SK-N-SH (cell line): ENCODE measurements around the gene TRIL. TPM values are rescaled to one million over a fixed set of nuclear protein-coding genes. Genes with fewer than 3 reads are reported as not detected.

ENCODE experiments used
- CTCF ChIA-PET: fragments of 300-600, 350-600 bp; formaldehyde crosslinking; extraction: SDS; loops from one replicate; lab custom pipeline; 2021; lab: Yijun Ruan, JAX
- POLR2A ChIA-PET: fragments of 350-600 bp; sonication (Branson Sonifier 250); formaldehyde crosslinking; extraction: SDS; loops from one replicate; lab custom pipeline; 2020; ENCODE audit warnings: antibody characterized with exemption, inconsistent platforms; lab: Yijun Ruan, JAX
- DNase-seq: peaks from one replicate; pipeline ENCODE4 v3.0.0; 2012
- H2AFZ ChIP-seq: fragments of 200-600 bp; sonication (generic); 2 replicates; pipeline ENCODE4 v1.8.1; 2016; ENCODE audit warnings: antibody characterized with exemption, mild to moderate bottlenecking, low read depth
- H3F3A ChIP-seq: fragments of 200-600 bp; sonication (generic); replicated peaks from 2 replicates; pipeline ENCODE3; 2016; ENCODE audit warnings: antibody characterized with exemption, mild to moderate bottlenecking; ENCODE audit not compliant: insufficient read depth
- H3K27ac ChIP-seq, 2 experiments: fragments of 200-500 bp in 1 of 2; fragments of 200-600 bp in 1 of 2; sonication (Bioruptor generic) in 1 of 2; sonication (generic), shearing (Covaris generic) in 1 of 2; 2 replicates each; pipeline versions ENCODE4 v1.5.1 to v1.6.1; 2014 to 2016; ENCODE audit warnings: low read depth in 2 of 2, inconsistent platforms in 1 of 2, low read length in 1 of 2, mild to moderate bottlenecking in 1 of 2, mixed read lengths in 1 of 2
- H3K27me3 ChIP-seq: fragments of 200-600 bp; sonication (generic), shearing (Covaris generic); 2 replicates; pipeline ENCODE4 v1.6.1; 2016; ENCODE audit warnings: mixed run types; ENCODE audit not compliant: insufficient read depth
- H3K36me3 ChIP-seq, 2 experiments: fragments of 200-500 bp in 1 of 2; fragments of 200-600 bp in 1 of 2; sonication (Bioruptor generic) in 1 of 2; sonication (generic) in 1 of 2; replicated peaks in 1 of 2; 2 replicates each; pipeline versions ENCODE3 to v1.5.1; 2014 to 2016; ENCODE audit warnings: low read length in 1 of 2, mild to moderate bottlenecking in 1 of 2; ENCODE audit not compliant: insufficient read depth in 2 of 2, control insufficient read depth in 1 of 2
- H3K4me1 ChIP-seq, 2 experiments: fragments of 200-500 bp in 1 of 2; fragments of 200-600 bp in 1 of 2; sonication (Bioruptor generic) in 1 of 2; sonication (generic), shearing (Covaris generic) in 1 of 2; 2 replicates each; pipeline versions ENCODE4 v1.5.1 to v1.6.1; 2014 to 2016; ENCODE audit warnings: low read depth in 1 of 2, low read length in 1 of 2, mixed run types in 1 of 2; ENCODE audit not compliant: insufficient read depth in 2 of 2, control insufficient read depth in 1 of 2
- H3K4me2 ChIP-seq: fragments of 200-600 bp; sonication (generic), shearing (Covaris generic); 2 replicates; pipeline ENCODE4 v1.6.1; 2017; ENCODE audit warnings: mixed run types
- H3K4me3 ChIP-seq, 2 experiments: fragments of 200-500 bp in 1 of 2; fragments of 200-600 bp in 1 of 2; sonication (Bioruptor generic) in 1 of 2; sonication (generic), shearing (Covaris generic) in 1 of 2; 2 replicates each; pipeline versions ENCODE4 v1.5.1 to v1.8.1; 2014 to 2016; ENCODE audit warnings: low read depth in 2 of 2, inconsistent platforms in 1 of 2, low read length in 1 of 2, mild to moderate bottlenecking in 1 of 2, mixed read lengths in 1 of 2, moderate library complexity in 1 of 2
- H3K79me2 ChIP-seq: fragments of 200-600 bp; sonication (generic); 2 replicates; pipeline ENCODE4 v1.8.1; 2017; ENCODE audit warnings: mild to moderate bottlenecking; ENCODE audit not compliant: insufficient read depth
- H3K9ac ChIP-seq: fragments of 200-600 bp; sonication (generic); 2 replicates; pipeline ENCODE4 v1.6.1; 2017; ENCODE audit warnings: mixed run types
- H3K9me2 ChIP-seq: fragments of 200-600 bp; sonication (generic); 2 replicates; pipeline ENCODE4 v1.6.1; 2017; ENCODE audit warnings: mixed run types
- H3K9me3 ChIP-seq: fragments of 200-600 bp; sonication (generic); 2 replicates; pipeline ENCODE4 v1.6.1; 2017; ENCODE audit warnings: mixed run types, mild to moderate bottlenecking, moderate library complexity
- H4K20me1 ChIP-seq: fragments of 200-600 bp; sonication (generic); 2 replicates; pipeline ENCODE4 v1.6.1; 2017; ENCODE audit warnings: mild to moderate bottlenecking, mixed run types; ENCODE audit not compliant: insufficient read depth
- CHD2 ChIP-seq: fragments of 150-350 bp; IDR thresholded peaks from 2 replicates; pipeline ENCODE4 v1.6.1; 2018; ENCODE audit warnings: low read length; ENCODE audit not compliant: partially characterized antibody
- CTCF ChIP-seq: fragments of 200-600 bp; sonication (generic); IDR thresholded peaks from 2 replicates; pipeline ENCODE4 v1.6.1; 2017; ENCODE audit warnings: antibody characterized with exemption, mild to moderate bottlenecking, moderate library complexity
- EP300 ChIP-seq, 2 experiments: IDR thresholded peaks; 2 replicates each; pipeline versions ENCODE4 v1.4.0 to v1.6.1; 2012; ENCODE audit warnings: borderline replicate concordance in 1 of 2, low read depth in 1 of 2, low read length in 1 of 2
- EZH2phosphoT487 ChIP-seq: fragments of 200-600 bp; sonication (generic); IDR thresholded peaks from 2 replicates; pipeline ENCODE4 v1.6.1; 2017; ENCODE audit warnings: low read depth, mixed run types, mild to moderate bottlenecking, antibody characterized with exemption, moderate library complexity, borderline replicate concordance
- FOSL2 ChIP-seq: IDR thresholded peaks from 2 replicates; pipeline ENCODE4 v1.4.0; 2012; ENCODE audit warnings: low read depth, mild to moderate bottlenecking, moderate library complexity, borderline replicate concordance
- FOXJ3 ChIP-seq: sonication (generic); formaldehyde crosslinking; IDR thresholded peaks from 2 replicates; pipeline ENCODE4 v1.5.1; 2020; ENCODE audit warnings: mild to moderate bottlenecking, missing genetic modification reagents
- FOXM1 ChIP-seq: IDR thresholded peaks from 2 replicates; pipeline ENCODE4 v1.4.0; 2012; ENCODE audit warnings: low read depth, mild to moderate bottlenecking
- GABPA ChIP-seq: IDR thresholded peaks from 2 replicates; pipeline ENCODE4 v1.4.0; 2012; ENCODE audit warnings: low read depth, mild to moderate bottlenecking
- GATA2 ChIP-seq: sonication (generic); formaldehyde crosslinking; IDR thresholded peaks from 2 replicates; pipeline ENCODE4 v1.5.0; 2020; ENCODE audit warnings: mild to moderate bottlenecking, missing genetic modification reagents
- JUND ChIP-seq: IDR thresholded peaks from 2 replicates; pipeline ENCODE4 v1.4.0; 2012
- MAX ChIP-seq: IDR thresholded peaks from 2 replicates; pipeline ENCODE4 v1.4.0; 2012; ENCODE audit warnings: low read depth
- MXI1 ChIP-seq: IDR thresholded peaks from 2 replicates; pipeline ENCODE4 v1.6.1; 2012; ENCODE audit warnings: mild to moderate bottlenecking, low read depth, low read length, improper control_type of control experiment
- NFIC ChIP-seq: IDR thresholded peaks from 2 replicates; pipeline ENCODE4 v1.4.0; 2012; ENCODE audit warnings: borderline replicate concordance
- POLR2AphosphoS5 ChIP-seq: IDR thresholded peaks from 2 replicates; pipeline ENCODE4 v1.6.1; 2012; ENCODE audit warnings: low read depth, low read length
- RCOR1 ChIP-seq: fragments of 150-350 bp; IDR thresholded peaks from 2 replicates; pipeline ENCODE4 v1.6.1; 2017; ENCODE audit warnings: antibody characterized with exemption, low read length
- REST ChIP-seq: IDR thresholded peaks from 2 replicates; pipeline ENCODE4 v1.6.1; 2012; ENCODE audit warnings: mild to moderate bottlenecking, low read depth, low read length, moderate library complexity
- SIN3A ChIP-seq: IDR thresholded peaks from 2 replicates; pipeline ENCODE4 v1.6.1; 2012; ENCODE audit warnings: low read depth, mild to moderate bottlenecking, low read length, moderate library complexity, borderline replicate concordance
- TAF1 ChIP-seq: IDR thresholded peaks from 2 replicates; pipeline ENCODE4 v1.6.1; 2012; ENCODE audit warnings: low read depth, mild to moderate bottlenecking, low read length, moderate library complexity, borderline replicate concordance
- TCF12 ChIP-seq: IDR thresholded peaks from 2 replicates; pipeline ENCODE4 v1.4.0; 2012
- TEAD4 ChIP-seq: IDR thresholded peaks from 2 replicates; pipeline ENCODE4 v1.4.0; 2012; ENCODE audit warnings: mild to moderate bottlenecking, borderline replicate concordance; ENCODE audit not compliant: insufficient read depth
- USF1 ChIP-seq: IDR thresholded peaks from 2 replicates; pipeline ENCODE4 v1.4.0; 2012; ENCODE audit warnings: low read depth, borderline replicate concordance
- WGBS: methylation state at CpG from one replicate; pipeline ENCODE4 v1.1.6; 2017; ENCODE audit warnings: low lambda C conversion rate; 5-methylcytosine and 5-hydroxymethylcytosine counted together
- polyA plus RNA-seq, 3 experiments: library from polyadenylated mRNA; depleted of rRNA; stranded (reverse); fragments of >200 nt; gene quantifications; 2 replicates each; pipeline ENCODE4 v1.2.3, GENCODE V29; 2012

The TRIL gene
- polyA plus RNA-seq, 1 of the 3 experiments (the other 2 are of a cell fraction) = 0.18 TPM

GRCh38 chr7:28921822-28922221, 36.3 kb downstream of the TRIL start (continued):
- TF ChIP-seq USF1 (no peak), EP300 (IDR thresholded peaks at IDR 0.05; ENCODE audit: borderline replicate concordance in 1 of 2, low read depth in 1 of 2, low read length in 1 of 2) (peak in 1 of 2 experiments; percentile 77; a peak in 2 of 4 replicates), GATA2 (CRISPR knock-in tag) (peak; percentile 87), MXI1 (0 out of 2 replicates have a peak, but pooled peaks have one; percentile 28), TCF12 (no peak), MAX (no peak), TEAD4 (no peak), FOSL2 (no peak), GABPA (no peak)

GRCh38 chr7:28920424-28920823, 37.7 kb downstream of the TRIL start:
- H3K9me3 ChIP-seq = no peaks in the 10 kb centered on the region
- no peak for DNase-seq
- no peaks in the 10 kb centered on the region for H3K36me3 ChIP-seq
- no peaks in the 10 kb centered on the region for H3F3A ChIP-seq
- H3K4me1 ChIP-seq = peaks cover 0 to 9% of the 10 kb centered on the region in 2 experiments; a peak in 3 of 4 replicates
- H3K9me2 ChIP-seq = no peaks in the 10 kb centered on the region
- 75% methylated on average over 6 of the region's 6 CpGs for WGBS
- no peak overlapping the region for H2AFZ ChIP-seq
- no peak overlapping the region for H3K9ac ChIP-seq
- TF ChIP-seq POLR2AphosphoS5 (no peak), TAF1 (no peak), JUND (no peak), EZH2phosphoT487 (no peak), USF1 (no peak), NFIC (no peak), CTCF (no peak), FOXJ3 (CRISPR knock-in tag) (no peak), GATA2 (CRISPR knock-in tag) (no peak), REST (no peak), FOXM1 (no peak), SIN3A (no peak), RCOR1 (no peak), GABPA (no peak), CHD2 (no peak)
- H4K20me1 ChIP-seq = no peaks in the 10 kb centered on the region
- no peak overlapping the region for H3K4me3 ChIP-seq
- no peaks in the 10 kb centered on the region for H3K79me2 ChIP-seq
- H3K4me2 ChIP-seq = no peak overlapping the region
- 0 out of 2 replicates have a peak, but pooled peaks cover 5% of the 10 kb centered on the region for H3K27me3 ChIP-seq
- ChIA-PET POLR2A (no interaction called here), CTCF (interaction anchor here (1.0 to 19.1 kb wide), 26 partner anchors 11 to 827 kb away, joined by 3 to 1647 read pairs (median 11); partner anchors contain the start of genes CHN2 and TRIL)
- H3K27ac ChIP-seq = no peak overlapping the region
